HG03064 (cell line): ENCODE data around the gene PHACTR2.
"Not testable (repeated sequence)": the region's sequence is repeated elsewhere in the genome, so short reads cannot be mapped to it uniquely, and the experiment has no call there.

Experiments
- ATAC-seq: cut with Tn5 transposase; IDR thresholded peaks from one replicate; pipeline ENCODE4 v1.9.1; 2021; ENCODE audit warnings: low read depth; ENCODE audit not compliant: unreplicated experiment

Gene PHACTR2

GRCh38 chr6:143758551-143758950 is 80.8 kb downstream of the PHACTR2 start:
- no peak for ATAC-seq

- no peak for ATAC-seq
Observed at GRCh38 chr6:143759666-143760065, 81.9 kb downstream of the PHACTR2 start.

- ATAC-seq: no peak
Observed at GRCh38 chr6:143761074-143761473, 83.3 kb downstream of the PHACTR2 start.

GRCh38 chr6:143762126-143762525 is 84.4 kb downstream of the PHACTR2 start:
- ATAC-seq: no peak

GRCh38 chr6:143765422-143766184 is 87.8 kb downstream of the PHACTR2 start:
- ATAC-seq: no peak

- no peak for ATAC-seq
Observed at GRCh38 chr6:143766185-143766553, 88.4 kb downstream of the PHACTR2 start.

- ATAC-seq: no peak
Observed at GRCh38 chr6:143767433-143767832, 89.7 kb downstream of the PHACTR2 start.

- no peak for ATAC-seq
Observed at GRCh38 chr6:143772116-143773086, 94.6 kb downstream of the PHACTR2 start.

GRCh38 chr6:143773506-143774150 is 95.9 kb downstream of the PHACTR2 start:
- ATAC-seq: no peak

GRCh38 chr6:143774347-143774746 is 96.6 kb downstream of the PHACTR2 start:
- no peak for ATAC-seq

- no peak for ATAC-seq
Observed at GRCh38 chr6:143775336-143775735, 97.6 kb downstream of the PHACTR2 start.

GRCh38 chr6:143778926-143779325 is 101.2 kb downstream of the PHACTR2 start:
- no peak for ATAC-seq

GRCh38 chr6:143782481-143782880 is 104.7 kb downstream of the PHACTR2 start:
- ATAC-seq: no peak

- ATAC-seq: no peak
Observed at GRCh38 chr6:143783077-143783476, 105.3 kb downstream of the PHACTR2 start.

- no peak for ATAC-seq
Observed at GRCh38 chr6:143784316-143784715, 106.6 kb downstream of the PHACTR2 start.

- not testable (repeated sequence) for ATAC-seq
Observed at GRCh38 chr6:143786371-143786770, 108.6 kb downstream of the PHACTR2 start.

GRCh38 chr6:143792402-143793279 is 114.9 kb downstream of the PHACTR2 start:
- no peak for ATAC-seq

GRCh38 chr6:143793280-143793619 is 115.5 kb downstream of the PHACTR2 start:
- no peak for ATAC-seq

GRCh38 chr6:143796551-143796950 is 118.8 kb downstream of the PHACTR2 start:
- ATAC-seq: not testable (repeated sequence)

GRCh38 chr6:143798487-143798886 is 120.7 kb downstream of the PHACTR2 start:
- not testable (repeated sequence) for ATAC-seq
